ENCODE results near the gene CACNA1F.

CACNA1F gene

DNA sequence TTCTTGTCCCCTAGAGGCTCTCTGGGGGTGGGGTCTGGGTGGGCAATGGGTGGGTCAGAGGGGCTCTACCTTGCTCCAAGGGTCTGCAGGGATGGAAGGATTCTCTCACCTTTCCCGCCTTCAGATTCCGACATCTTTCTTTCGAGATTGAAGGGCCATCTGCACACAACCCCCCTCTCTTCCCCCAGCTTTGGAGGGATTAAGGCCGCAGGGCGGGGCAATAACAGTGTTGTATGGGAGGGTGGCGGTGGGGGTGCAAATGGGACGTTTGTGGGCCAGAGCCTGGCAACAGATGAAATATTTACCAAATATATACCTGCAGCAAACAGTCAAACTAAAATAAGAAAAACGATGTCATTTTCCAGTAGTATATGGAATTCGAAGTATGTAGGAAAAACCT is at the start of gene CACNA1F:
Gene CACNA1F (minus strand): TSS at position 165 of the 400 bp plus-strand sequence. CDS start 31 bp downstream, at position 134.
- no peak for DNase-seq

DNA sequence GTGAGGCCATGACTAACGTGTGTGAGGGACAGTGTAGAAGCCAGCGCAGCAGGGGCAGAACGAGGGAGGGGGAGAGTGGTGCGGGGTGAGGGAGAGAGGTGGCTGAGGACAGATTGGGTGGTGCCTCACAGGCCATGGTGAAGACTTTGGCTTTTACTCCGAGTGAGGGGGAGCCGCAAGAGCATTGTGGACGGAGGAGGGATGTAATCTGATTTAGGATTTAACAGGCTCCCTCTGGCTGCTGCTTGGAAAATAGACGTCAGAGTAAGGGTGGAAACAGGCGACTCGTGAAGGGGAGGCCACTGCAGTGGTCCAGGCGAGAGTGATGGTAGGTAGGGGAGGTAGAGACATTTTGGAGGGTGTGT is 49.5 kb upstream of the CACNA1F start:
- no peak for DNase-seq

DNA sequence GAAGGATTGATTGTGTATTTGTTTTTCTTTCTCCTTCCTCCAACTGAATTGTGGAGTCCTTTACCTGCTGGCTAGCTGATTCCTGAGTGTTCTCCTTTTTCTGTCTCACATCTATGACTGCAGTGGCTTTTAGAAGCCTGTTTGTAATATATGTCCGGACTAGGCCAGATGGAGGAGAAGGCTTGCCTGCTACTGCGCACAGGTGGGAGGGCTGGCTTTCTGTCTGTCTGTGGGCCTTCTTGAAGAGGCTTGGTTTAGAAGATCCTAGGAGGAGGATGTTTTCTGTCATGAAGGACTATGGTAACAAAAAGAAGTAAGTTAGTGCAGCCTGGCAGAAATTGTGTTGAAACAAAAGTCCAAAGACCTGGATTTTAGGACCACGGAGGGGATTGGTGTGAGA is 44.9 kb upstream of the CACNA1F start:
- no peak for DNase-seq

DNA sequence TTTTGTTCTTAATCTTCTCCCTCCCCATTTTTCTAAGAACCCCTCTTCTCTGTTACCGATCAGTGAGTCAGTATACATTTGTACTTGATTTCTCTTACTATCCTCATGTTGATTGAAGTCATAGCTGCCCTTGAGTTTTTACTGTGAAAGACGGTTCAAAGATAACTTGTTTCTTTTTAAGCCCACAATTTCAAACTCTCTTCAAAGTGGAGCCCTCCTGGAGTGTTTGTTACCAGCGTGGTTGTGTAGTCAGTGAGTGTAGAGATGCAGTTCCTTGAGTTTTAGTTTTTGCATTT is 44.3 kb upstream of the CACNA1F start:
- DNase-seq = no peak

DNA sequence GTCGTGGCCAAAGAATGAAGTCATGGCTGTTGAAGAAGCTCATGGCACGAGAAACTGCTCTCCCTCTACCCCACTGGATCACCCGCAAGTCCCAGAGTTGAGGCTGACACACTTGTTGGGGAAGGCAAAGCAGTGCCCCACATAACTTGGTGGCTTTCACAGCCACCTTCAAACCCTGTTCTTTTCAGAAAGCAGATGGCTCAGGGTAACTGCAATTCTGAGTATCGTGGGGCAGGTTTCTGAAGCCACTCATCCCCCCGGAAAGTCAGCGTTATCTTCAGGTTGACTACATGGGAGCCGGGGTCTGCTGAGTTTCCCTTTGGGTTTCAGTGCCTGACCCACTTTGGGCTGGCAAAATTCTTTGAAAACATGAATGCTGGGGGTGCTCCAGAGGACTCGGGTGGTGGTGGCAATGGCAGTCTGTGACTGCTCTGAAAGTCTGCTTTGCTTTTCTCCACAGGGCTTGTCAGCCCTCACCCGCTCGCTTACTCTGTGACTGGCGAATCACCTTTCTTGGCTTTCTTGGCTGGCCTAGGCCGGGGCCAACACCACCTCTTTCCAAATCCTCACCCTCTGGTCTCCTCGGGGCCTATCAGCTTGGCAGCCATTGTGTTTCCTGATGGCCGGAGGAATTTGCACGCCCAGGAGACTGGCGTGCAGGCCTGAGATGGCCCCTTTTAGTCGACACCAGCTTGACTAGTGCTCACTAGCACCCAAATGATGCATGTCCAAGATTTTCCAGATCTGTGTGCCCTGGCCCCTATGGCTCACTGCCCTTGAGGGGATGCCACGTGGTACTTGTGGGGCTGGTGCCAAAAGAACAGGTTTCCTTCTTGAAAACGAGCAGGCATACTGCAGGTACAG is 43.8 kb upstream of the CACNA1F start:
- no peak for DNase-seq

DNA sequence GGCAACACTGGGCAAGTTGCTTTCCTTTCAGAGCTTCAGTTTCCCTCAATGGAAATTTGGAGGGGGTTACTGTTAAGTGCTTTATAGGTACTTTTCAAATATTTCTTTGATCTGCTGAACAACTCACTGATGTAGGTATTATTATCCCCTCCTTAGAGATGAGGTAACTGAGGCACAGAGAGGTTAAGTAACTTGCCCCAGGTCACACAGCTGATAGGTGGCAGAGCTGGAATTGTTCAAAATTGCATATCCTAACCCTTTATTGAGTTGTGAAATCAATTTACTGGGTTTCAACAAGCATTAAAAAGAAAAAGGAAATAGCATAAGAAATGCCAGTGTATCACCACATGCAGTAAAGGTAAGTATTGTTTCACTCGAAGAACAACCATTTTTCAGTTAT is 43.1 kb upstream of the CACNA1F start:
- no peak for DNase-seq

DNA sequence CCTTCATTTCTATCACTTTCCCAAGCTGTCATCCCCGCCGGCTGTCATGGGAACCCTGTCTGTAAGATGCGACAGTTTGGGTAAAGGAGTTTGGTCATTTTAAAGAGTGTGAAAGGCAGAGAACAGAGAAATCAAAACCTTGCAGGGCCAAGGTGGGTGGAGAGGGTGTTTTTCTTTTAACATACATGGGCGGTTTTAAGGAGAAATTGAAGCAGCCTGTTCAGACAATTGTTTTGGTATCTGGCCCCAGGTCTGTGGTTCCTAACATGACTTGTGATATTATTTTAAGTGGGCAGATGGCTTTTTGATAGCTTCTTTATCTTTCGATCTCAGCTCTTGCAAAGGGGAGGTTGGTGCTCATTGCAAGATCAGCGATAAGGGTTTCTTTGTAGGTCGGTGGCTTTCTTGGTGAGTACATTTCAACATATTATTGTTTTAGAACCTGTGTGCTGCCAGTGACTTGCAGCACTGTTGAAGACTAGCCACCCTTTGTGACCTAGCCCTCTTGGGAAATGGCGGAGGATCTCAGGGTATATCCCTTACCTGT is 40.1 kb upstream of the CACNA1F start:
- no peak for DNase-seq

DNA sequence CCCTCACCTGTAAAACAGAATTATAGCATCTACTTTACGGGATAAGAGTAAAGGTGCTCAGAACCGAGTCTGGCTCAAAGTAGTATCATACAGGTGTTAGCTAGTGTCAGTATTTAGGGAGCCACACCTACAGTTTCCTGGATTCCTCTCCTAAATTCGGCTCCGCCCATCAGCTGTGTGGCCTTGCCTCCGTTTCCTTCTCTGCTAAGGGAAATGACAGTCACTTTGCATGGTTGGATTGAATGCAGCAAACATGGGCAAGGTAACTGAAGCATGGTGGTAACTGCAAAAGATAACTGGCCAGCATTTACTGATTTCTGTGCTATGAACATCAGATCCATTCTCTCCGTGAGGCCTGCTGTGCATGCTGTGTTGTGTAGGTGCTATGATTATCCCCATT is 39.3 kb upstream of the CACNA1F start:
- DNase-seq = no peak

DNA sequence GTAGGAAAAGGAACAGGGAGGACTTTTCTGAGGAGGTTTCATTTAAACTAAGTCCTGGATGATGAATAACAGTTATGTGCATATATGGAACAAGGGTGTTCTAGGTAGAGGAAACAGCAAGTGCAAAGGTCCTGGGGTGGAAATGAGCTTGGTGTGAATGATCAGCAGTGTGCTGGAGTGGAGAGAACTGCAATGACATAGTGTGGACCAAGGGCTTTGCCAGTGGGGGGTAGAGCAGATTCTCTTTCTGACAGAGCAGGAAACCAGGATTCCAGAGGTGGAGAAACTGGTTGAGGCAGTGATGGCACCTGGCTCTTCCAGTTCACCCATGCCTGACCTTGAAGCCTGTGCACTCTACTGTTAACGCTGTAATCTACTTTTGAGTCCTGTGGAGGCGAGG is 38.2 kb upstream of the CACNA1F start:
- no peak for DNase-seq

DNA sequence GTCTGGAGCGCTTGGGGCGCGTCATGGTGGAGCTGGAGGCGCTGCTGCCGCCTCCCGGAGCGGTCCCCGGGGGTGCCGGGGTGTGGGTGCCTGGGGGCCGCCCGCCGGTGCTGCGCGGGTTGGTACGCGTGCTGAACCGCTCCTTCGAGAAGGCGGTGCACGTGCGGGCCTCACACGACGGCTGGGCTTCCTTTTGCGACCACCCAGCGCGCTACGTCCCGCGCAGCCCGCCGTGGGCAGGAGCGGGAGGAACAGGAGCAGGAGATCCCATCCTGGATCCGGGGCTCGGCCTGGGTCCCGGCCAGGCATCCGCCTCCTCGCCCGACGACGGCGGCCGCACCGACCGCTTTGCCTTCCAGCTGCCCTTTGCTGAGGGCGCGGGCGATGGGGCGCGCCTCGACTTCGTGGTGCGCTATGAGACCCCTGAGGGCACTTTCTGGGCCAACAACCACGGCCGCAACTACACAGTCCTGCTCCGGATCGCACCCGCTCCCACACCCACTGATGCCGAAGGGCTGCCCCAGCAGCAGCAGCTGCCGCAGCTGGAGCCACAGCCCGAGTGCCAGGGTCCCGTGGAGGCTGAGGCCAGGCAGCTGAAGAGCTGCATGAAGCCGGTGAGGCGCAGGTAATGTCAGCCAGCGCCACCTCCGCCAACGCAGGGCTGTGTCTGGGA is 37.2 kb upstream of the CACNA1F start:
- no peak for DNase-seq

DNA sequence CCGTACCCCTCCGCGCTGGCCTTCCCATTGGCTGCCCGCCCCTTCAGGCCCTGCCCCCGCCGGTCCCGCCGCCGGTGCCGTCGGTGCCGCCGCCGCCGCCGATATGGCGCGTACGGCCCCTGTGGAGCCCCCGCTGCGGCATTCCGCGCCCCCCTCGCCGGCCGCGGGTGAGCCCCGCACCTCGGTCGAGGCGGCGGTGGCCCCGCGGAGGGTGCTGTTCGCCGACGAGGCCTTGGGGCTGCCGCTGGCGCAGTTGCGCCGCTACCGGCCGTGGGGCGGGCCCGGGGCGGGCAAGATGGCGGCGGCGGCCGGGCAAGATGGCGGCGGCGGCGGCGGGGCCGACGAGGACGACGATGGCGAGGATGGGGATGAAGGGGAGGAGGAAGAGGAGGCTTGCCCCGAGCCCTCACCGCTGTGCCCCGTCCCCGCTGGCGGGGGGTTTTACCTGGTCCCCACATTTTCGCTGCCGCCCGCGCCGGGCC is 36.7 kb upstream of the CACNA1F start, which contains the start of gene PPP1R3F:
Gene PPP1R3F (plus strand): TSS at position 27 of the 482 bp plus-strand sequence. CDS start 77 bp downstream, at position 104.
- DNase-seq = no peak

DNA sequence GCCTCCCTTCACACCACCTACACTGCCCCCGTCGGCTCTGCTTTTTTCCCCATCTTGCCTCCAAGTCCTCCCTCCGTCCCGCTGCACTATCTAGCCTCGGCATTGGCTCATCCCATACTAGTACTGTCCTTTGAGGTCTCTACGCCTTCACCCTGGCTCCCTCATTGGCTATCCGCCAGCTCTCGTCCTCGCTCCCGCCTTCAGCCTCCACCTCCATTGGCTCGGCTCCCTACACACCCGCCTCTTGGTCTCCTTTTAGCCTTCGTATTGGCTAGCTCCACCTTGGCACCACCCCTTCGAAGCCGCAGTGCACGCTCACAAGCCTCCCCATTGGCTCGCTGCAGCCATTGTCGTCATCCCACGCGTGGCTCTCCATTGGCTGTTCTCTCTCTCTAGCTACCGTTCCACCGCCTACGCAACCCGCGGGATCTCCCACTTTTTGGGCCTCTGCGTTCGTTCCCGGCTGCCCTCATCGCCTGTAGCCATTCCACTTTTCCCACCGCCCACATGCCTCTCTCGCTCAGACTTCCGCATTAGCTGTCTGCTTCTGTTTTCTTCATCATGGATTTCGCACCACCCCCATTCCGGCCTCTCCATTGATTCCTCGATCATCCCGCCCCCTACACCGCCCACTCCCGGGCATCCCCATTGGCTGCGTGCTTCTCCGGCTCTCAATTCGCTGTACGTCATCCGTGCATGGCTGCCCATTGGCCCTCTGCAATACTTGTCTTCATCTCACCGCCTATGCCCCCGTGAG is 36.0 kb upstream of the CACNA1F start:
- peak; percentile 97 for DNase-seq

DNA sequence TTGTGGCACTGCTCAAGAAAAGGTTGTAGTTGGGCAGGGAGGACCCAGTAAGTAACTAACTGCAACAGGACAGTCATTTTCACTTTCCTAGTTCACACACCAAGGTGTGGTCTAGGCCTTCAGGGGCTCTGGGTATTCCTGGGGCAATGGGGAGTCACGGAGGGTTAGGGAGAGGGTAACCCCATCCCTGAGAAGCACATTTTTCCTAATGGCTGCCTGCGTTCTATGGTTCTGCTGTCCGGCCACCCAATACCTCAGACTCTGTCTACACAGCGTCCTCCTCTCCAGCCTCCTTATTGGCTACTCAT is 35.5 kb upstream of the CACNA1F start:
- no peak for DNase-seq

DNA sequence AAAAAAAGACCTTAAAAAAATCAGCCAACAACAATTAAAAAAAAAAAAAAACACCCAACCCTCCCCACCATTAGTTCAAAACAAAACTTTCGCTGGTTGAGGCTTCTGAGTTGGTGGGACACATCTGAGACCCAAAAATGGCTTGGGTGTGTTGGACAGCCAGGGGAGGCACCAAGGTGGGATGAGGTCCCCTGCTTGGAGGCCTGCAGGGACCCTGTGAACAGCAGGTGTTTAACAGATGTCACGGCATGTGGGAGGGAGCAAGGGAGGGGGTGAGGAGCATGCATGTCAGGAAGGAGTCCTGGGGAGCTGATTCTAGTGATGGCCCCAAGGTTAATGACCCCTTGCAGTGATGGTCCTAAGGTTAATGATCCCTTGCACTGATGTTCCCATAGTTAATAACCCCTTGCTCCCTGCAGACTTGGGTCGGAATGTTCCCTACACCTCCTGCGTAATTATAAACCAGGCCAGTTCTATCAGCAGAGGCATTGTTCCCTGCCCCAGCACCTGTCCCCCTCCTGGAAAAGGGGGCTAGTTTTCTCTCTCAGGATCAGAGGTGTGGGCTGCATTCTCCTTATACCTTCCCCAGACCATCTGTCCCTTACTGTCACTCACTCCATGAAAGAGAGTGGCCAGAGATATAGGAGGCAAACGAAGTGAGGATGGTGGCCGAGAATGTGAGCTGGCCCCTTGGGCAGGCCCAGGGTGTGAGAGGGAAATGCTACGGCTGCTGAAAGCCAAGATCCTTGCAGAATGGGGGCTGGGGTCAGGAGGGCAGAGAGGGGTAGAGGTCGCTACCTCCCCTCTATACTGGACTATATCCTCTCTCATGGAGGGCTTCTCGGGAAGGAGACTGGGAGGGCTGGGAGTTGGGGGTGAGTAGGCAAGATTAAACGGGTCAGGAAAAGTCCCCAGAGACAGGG is 33.6 kb upstream of the CACNA1F start:
- DNase-seq = no peak

DNA sequence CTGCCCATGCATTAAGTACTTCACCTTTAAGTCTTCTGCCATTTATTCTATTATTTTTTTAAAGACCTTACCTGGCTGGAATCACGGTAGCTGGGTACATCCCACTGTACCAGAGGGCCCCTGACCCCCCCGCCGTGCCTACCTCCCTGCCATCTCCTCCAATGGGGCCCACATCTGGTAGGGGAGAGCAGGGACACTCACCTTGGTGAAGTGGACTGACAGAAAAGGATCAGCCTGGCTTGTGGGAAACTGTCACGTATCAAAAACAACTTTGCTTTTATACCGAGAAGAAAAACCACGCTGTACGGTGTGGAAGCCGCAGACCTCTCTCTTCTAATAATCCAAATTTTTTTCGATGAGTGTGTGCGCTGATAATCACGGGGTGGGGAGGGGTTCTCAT is 31.3 kb upstream of the CACNA1F start, which contains the start of gene FOXP3:
Gene FOXP3 (minus strand): TSS at position 251 of the 400 bp plus-strand sequence. CDS start 6,205 bp downstream, outside the sequence.
- DNase-seq = no peak

DNA sequence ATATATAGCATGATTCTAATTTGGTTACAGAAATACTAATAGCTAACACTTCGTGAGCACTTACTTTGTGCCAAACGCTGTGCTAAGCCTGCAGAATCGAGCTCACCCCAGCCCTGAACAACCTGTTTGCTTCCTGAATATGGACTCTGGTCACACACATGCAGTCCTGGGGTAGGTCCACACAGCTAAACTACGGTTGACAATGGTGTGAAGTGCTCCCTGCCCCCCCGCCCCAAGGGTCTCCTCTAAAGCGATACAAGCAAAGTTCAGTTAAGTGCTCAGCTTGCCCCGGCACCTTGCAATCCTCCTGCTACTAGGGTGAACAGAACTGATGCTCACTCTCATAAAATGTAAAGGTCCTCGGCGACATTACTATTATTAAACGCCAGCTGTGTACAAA is 30.5 kb upstream of the CACNA1F start:
- DNase-seq = no peak

DNA sequence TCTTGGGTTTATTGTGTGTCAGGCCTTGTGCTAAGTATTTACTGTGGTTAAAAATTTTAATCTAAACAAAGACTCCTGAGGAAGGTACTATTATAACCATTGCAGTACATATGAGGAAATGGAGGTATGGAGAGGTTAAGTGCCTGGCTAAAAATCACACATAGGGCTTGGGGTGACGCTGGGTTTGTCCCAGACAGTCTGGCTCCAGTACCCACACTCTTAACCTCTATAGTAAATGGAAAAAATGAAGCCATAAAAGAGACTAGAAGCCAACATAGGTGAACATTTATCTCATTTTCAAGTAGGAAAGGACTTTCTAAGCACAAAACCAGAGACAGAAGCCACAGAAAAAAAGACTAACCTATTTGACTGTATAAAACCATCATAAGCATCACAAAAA is 29.5 kb upstream of the CACNA1F start:
- no peak for DNase-seq

DNA sequence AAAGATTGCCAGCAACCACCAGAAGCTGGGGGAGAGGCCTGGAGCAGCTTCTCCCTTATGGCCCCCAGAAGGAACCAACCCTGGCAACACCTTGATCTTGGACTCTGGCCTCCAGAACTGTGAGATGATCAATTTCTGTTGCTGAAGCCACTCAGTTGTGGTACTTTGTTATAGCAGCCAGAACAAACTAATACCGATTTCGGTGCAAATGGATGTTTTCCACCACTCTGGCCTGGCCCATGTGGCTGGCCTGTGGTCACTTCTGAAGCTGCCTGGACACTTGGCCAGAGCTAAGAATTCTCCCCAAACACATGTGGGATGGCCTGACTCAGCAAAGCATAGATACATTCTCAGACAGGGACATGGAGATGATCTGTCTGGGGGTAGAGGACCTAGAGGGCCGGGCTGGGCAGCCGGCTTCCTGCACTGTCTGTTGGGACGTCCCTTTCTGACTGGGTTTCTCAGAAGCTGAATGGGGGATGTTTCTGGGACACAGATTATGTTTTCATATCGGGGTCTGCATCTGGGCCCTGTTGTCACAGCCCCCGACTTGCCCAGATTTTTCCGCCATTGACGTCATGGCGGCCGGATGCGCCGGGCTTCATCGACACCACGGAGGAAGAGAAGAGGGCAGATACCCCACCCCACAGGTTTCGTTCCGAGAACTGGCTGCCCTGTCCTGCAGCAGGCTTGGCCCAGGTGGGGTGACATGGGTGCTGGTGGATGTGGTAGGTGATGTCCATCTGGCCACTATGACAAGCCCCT is 27.3 kb upstream of the CACNA1F start:
- no peak for DNase-seq

DNA sequence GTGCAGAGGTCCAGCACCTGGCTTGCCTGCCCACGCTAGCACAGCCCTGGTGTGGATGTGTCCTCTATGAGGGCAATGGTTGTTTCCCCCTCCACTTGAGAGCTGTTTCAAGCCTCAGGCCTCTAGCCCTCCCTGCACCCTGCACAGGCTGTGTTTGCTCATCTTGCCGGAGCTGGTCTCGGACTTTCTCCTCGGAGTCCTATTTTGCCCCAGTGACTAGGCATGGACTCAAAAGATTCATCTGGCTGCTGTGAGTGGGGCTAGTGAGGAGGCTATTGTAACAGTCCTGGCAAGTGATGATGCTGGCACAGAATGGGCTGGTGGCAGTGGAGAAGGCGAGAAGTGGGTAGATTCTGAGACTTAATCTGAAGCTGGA is 25.6 kb upstream of the CACNA1F start:
- DNase-seq = no peak

DNA sequence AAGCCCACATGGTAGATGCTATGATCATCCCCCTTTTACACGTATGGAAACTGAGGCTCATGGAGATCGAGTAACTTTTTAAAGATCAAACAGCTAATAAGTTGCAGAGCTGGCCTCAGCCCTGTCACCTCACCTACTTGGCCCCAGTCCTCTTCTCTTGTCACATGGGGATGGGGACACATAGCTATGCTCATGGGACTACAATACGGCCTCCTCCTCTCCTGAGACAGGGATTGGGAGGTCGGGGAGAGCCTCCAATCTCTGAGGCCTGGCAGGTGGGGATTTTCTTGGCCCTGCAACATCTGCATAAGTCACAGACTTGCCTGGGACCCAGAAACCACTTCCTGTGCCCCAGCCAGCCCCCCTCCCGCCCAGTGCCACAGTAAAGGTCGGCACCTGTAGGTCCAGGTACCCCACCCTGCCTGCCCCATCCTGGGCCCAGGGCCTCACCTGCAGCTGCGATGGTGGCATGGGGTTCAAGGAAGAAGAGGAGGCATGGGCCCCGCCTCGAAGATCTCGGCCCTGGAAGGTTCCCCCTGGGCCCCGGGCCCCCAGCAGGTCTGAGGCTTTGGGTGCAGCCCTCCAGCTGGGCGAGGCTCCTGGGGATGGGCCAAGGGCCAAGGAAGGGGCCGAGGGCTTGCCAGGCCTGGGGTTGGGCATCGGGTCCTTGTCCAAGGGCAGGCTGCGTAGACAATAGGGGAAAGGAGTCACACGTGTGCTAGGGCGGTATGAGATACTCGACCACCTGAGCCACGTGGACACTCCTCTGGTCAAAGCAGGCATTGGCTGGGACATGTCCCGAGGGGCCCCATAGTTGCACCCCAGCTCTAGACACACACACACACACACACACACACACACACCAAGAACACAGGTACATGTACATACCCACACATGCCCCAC is 25.0 kb upstream of the CACNA1F start:
- no peak for DNase-seq
